Inferior parietal cortex (tissue), 1 donor: ENCODE results near the gene OR51G2.

Experiments used
- DNase-seq: peaks from one replicate; pipeline ENCODE4 v3.0.0-alpha.2; 2016; ENCODE audit errors: extremely low spot score

OR51G2 gene

GRCh38 chr11:4863876-4864275, 55.3 kb downstream of the OR51G2 start:
- DNase-seq = no peak
